ENCODE measurements around the gene SPEG.

SPEG gene

DNA sequence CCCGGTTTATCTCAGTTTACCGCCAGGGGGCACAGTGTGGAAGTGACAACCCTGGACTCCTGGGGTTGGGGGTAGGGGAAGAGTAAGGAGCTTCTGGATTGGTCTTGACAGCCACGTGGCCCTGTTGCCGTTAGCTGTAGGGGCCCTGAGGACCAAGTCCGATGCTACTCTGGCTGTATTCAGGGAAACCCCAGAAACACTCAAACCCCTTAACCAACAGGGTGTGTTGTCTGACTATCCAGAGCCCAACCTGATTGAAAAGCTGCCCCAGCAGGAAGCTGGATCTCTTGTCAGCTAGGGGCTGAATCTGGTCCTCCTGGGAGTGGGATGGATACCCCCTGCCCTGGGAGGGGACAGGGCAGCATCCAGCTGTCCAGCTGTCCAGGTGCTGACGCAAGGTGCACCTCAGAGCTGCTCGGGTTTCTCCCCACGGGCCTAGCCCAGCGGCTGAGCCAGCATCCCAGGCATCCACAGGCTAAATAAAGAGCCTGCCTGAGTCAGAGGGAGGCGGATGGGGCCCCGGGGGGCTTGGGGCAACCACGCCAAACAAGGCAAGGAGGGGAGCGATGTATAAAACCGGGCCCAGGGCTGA is 61.0 kb downstream of the SPEG start:
- H3K36me3 ChIP-seq (ENCODE audit: insufficient read depth, low read length): no peaks in the 10 kb centered on the region
- H2AFZ ChIP-seq (ENCODE audit: low read length): no peak overlapping the region
- TF ChIP-seq, protein P1, sequence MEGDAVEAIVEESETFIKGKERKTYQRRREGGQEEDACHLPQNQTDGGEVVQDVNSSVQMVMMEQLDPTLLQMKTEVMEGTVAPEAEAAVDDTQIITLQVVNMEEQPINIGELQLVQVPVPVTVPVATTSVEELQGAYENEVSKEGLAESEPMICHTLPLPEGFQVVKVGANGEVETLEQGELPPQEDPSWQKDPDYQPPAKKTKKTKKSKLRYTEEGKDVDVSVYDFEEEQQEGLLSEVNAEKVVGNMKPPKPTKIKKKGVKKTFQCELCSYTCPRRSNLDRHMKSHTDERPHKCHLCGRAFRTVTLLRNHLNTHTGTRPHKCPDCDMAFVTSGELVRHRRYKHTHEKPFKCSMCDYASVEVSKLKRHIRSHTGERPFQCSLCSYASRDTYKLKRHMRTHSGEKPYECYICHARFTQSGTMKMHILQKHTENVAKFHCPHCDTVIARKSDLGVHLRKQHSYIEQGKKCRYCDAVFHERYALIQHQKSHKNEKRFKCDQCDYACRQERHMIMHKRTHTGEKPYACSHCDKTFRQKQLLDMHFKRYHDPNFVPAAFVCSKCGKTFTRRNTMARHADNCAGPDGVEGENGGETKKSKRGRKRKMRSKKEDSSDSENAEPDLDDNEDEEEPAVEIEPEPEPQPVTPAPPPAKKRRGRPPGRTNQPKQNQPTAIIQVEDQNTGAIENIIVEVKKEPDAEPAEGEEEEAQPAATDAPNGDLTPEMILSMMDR (IDR thresholded peaks at IDR 0.05; ENCODE audit: low read length): peak; percentile 68
- TF ChIP-seq EZH2 (IDR thresholded peaks at IDR 0.05; ENCODE audit: borderline replicate concordance, low read length): no peak
- H3K27me3 ChIP-seq (ENCODE audit: insufficient read depth, low read length): 0 out of 2 replicates have a peak, but pooled peaks cover 5% of the 10 kb centered on the region
- no peaks in the 10 kb centered on the region for H3K9me3 ChIP-seq (ENCODE audit: low read length)
- no peaks in the 10 kb centered on the region for H4K20me1 ChIP-seq (ENCODE audit: insufficient read depth, low read length)
- H3K27ac ChIP-seq (ENCODE audit: low read depth, low read length, poor library complexity, severe bottlenecking): no peak overlapping the region
- no peaks in the 10 kb centered on the region for H3F3A ChIP-seq (ENCODE audit: insufficient read depth, low read length)
- H3K9me2 ChIP-seq (ENCODE audit: low read depth, low read length): no peaks in the 10 kb centered on the region
- no peak overlapping the region for H3K4me3 ChIP-seq (ENCODE audit: low read depth, low read length, poor library complexity, severe bottlenecking)
- H3K4me1 ChIP-seq (ENCODE audit: insufficient read depth, low read length, severe bottlenecking): peaks cover 22% of the 10 kb centered on the region
- no peak overlapping the region; the same call in 1 of the 2 replicates for H3K9ac ChIP-seq (ENCODE audit: low read length)
- no peaks in the 10 kb centered on the region for H3K79me2 ChIP-seq (ENCODE audit: insufficient read depth, low read length)
- no peak overlapping the region; the same call in 1 of the 2 replicates for H3K4me2 ChIP-seq (ENCODE audit: low read length)

- Histone ChIP-seq H3K4me2 (ENCODE audit: low read length) (no peak overlapping the region), H3K9me2 (ENCODE audit: low read depth, low read length) (no peaks in the 10 kb centered on the region)
- TF ChIP-seq, protein P1 (IDR thresholded peaks at IDR 0.05; ENCODE audit: low read length): no peak
- no peak for TF ChIP-seq EZH2 (IDR thresholded peaks at IDR 0.05; ENCODE audit: borderline replicate concordance, low read length)
Measured at GRCh38 chr2:219496247-219496824, 61.7 kb downstream of the SPEG start.

DNA sequence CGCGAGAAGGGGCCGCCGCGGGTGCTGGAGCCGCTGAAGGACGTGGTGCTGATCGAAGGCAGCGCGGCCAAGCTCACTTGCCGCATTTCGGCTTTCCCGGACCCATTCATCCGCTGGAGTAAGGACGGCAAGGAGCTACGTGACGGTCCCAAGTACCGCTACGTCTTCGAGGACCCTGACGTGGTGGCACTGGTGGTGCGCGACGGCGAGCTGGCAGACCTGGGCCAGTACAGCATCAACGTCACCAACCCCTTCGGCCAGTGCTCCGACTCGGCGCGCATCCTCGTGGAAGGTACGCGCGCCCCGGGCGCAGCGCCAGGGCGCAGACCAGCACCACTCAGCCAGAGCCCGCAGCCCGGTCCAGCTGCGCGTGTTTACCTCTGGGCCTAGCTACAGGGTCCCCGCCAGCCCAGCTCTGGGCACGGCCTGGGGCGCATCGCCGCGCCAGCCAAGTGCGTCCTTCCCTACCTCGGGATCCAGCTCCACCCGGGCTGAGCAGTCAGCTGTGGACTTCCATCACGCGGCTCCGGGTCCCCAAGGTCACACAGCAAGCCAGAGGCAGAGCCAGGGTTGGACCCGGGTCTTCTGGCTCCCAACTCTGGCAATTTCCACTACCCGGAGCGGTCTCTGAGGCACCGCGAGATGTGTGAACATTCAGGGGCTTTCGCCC is 62.3 kb downstream of the SPEG start:
- no peak overlapping the region for H3K4me3 ChIP-seq (ENCODE audit: low read depth, low read length, poor library complexity, severe bottlenecking)
- H4K20me1 ChIP-seq (ENCODE audit: insufficient read depth, low read length): no peaks in the 10 kb centered on the region
- H3K4me2 ChIP-seq (ENCODE audit: low read length): no peak overlapping the region
- no peaks in the 10 kb centered on the region for H3K79me2 ChIP-seq (ENCODE audit: insufficient read depth, low read length)
- no peak overlapping the region for H3K27ac ChIP-seq (ENCODE audit: low read depth, low read length, poor library complexity, severe bottlenecking)
- H3K9ac ChIP-seq (ENCODE audit: low read length): no peak overlapping the region
- no peaks in the 10 kb centered on the region for H3K9me2 ChIP-seq (ENCODE audit: low read depth, low read length)
- H3F3A ChIP-seq (ENCODE audit: insufficient read depth, low read length): no peaks in the 10 kb centered on the region
- H3K36me3 ChIP-seq (ENCODE audit: insufficient read depth, low read length): no peaks in the 10 kb centered on the region
- no peaks in the 10 kb centered on the region for H3K27me3 ChIP-seq (ENCODE audit: insufficient read depth, low read length)
- H2AFZ ChIP-seq (ENCODE audit: low read length): no peak overlapping the region
- TF ChIP-seq, protein P1 (IDR thresholded peaks at IDR 0.05; ENCODE audit: low read length): no peak
- no peak for TF ChIP-seq EZH2 (IDR thresholded peaks at IDR 0.05; ENCODE audit: borderline replicate concordance, low read length)
- no peaks in the 10 kb centered on the region for H3K9me3 ChIP-seq (ENCODE audit: low read length)
- H3K4me1 ChIP-seq (ENCODE audit: insufficient read depth, low read length, severe bottlenecking): peaks cover 22% of the 10 kb centered on the region

More at GRCh38 chr2:219496247-219496824, 61.7 kb downstream of the SPEG start:
- Histone ChIP-seq H3K4me3 (ENCODE audit: low read depth, low read length, poor library complexity, severe bottlenecking) (no peak overlapping the region), H3K9ac (ENCODE audit: low read length) (no peak overlapping the region), H3K27me3 (ENCODE audit: insufficient read depth, low read length) (0 out of 2 replicates have a peak, but pooled peaks cover 5% of the 10 kb centered on the region), H3F3A (ENCODE audit: insufficient read depth, low read length) (no peaks in the 10 kb centered on the region), H4K20me1 (ENCODE audit: insufficient read depth, low read length) (no peaks in the 10 kb centered on the region), H3K9me3 (ENCODE audit: low read length) (no peaks in the 10 kb centered on the region), H2AFZ (ENCODE audit: low read length) (no peak overlapping the region), H3K36me3 (ENCODE audit: insufficient read depth, low read length) (no peaks in the 10 kb centered on the region), H3K27ac (ENCODE audit: low read depth, low read length, poor library complexity, severe bottlenecking) (no peak overlapping the region), H3K4me1 (ENCODE audit: insufficient read depth, low read length, severe bottlenecking) (peaks cover 22% of the 10 kb centered on the region), H3K79me2 (ENCODE audit: insufficient read depth, low read length) (no peaks in the 10 kb centered on the region)

All from OCI-LY1 (cell line).